NCI-H510A (cell line): ENCODE measurements around the gene CHD8.

Experiments
- DNase-seq: peaks from one replicate; lab custom pipeline; 2025; lab: John Stamatoyannopoulos, UW

The CHD8 gene

DNA sequence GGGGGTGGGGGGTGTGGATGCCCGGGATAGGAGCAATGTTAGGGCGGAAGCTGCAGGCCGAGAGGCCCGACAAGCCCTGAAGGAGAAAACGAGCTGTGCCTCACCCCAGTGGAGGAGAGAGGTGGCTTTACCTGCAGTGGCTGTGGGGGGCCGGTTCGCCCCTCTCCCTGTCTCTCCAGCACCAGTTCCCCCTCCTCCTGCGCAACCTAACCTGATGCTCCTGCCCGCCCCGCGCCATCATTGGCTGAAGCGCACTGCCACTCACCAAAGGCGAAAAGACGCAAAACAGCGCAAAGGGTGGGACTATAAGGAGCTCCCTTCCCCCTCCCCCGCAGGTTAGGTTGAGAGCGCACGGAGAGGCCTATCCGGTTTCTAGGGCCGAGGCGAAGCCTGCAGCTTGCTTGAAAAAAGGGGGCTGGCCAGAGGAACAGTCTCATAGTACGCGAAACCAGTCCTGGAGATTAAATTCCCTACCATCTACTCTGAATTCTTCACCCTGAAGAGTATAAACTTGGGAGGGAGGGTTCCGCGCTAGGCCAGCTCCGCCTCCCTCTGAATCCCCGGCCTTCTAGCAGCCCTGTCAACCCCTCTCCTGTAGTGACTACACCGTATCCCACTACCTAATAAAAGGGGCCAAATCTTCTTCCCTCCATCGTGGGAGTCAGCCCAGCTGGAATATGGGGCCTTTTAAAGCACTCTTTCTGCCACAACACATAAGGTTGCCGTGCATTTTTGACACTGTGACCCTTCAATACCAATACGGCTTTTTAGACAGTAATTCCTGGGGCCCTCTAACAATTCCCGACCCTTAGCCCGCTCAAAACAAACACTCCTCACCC, 18.6 kb downstream of the CHD8 start:
- peak; percentile 98 for DNase-seq

DNA sequence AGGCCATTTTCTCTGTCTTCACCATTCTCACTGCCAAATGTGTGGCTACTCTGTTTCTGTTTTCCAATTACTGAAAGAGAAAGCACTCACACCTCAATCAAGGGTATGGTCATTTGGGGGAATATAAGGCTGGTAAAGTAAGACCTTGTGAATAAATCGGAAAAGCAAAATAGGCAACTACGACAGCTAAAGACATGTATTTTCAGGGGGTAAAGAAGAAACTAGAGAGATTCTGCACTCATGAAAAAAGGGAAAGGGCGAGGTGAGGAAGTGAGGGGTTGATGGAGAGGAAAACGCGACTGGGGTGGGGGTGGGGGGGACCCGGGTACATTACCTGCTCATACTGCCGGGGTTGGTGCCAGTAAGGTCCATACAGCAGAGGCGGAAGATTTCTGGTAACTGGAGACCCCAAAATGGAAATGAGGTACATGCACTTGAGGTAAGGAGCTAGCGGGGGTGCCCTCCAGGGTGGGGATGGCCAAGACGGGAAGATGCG, 19.3 kb downstream of the CHD8 start:
- DNase-seq = no peak

GRCh38 chr14:21431126-21431525, 24.8 kb downstream of the CHD8 start:
- DNase-seq = no peak

GRCh38 chr14:21428930-21429329, 27.0 kb downstream of the CHD8 start:
- DNase-seq = no peak

DNA sequence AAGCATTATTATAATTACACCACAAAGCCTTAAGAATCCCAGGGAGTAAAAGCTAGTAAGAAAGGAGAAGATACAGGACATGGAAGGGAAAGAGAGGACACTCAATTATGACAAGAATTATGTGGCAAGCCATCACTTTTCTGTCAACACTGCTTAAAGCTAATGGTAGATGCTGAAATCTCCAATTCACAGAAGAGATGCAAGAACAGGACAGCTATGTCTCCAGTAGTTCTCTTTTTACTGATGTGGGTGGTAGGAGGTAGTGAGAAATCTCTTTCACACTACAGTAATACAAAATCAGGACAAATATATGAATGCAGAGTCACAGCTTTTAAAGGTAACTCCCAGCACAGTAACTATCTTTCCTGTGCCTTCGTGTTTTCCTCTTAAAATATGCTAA, 29.2 kb downstream of the CHD8 start:
- DNase-seq = no peak

DNA sequence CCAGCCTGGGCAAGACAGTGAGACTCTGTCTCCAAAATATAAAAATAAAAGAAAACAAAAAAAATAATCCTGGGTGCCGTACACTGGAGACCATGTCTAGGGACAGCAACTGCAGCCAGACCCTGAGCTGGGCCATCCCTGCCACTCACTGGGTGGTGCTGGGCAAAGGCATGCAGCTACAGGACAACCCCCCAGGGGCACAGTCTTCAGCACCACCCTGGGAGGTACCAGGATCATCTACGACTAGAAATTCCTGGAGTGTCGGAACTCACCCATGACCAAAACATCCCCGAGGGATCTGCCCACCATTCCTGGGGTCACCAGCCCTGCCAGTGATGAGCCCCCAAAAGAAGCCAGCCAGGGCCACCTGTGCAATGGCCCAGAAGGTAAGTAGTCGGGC, 36.4 kb downstream of the CHD8 start:
- DNase-seq = no peak

DNA sequence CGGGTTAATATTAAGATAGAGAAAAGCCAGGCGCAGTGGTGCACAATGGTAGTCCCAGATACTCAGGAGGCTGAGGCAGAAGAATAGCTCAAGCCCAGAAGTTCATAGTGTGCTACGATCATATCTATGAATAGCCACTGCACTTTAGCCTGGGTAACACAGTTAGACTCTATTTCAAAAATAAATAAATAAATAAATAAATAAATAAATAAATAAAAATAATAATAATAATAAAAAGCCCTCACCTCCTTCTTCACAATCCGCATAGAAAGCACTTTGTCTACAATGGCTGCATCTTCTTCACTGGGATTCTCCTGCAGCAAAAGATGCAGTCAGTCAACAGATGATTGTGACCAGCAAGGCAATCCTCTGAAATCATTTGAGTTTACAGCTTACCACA, 40.6 kb downstream of the CHD8 start:
- DNase-seq = no peak

DNA sequence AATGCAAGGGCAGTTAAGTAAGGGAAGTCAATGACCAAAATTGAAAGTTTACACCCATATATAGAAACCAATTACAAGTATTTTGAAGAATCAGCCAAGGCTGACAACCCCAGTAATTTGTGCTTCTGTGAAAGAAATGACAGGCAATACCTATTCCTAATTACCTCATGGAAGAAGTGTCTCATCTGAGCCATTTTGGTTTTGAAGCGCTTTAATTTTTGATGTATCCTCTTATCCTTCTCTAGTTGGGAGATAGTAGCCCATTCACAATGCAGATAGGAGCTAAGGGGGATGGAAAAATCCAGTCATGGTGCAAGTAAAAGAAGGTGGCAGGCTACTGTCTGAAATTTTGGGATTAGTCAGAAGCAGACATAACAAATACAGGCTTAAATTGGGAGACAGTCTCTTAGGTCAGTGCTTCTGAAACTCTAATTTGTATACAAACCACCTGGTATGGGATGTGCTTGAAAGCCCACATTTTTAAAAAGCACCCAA, 41.7 kb downstream of the CHD8 start:
- DNase-seq = no peak

- no peak for DNase-seq
Observed at GRCh38 chr14:21408147-21408546, 47.8 kb downstream of the CHD8 start.

DNA sequence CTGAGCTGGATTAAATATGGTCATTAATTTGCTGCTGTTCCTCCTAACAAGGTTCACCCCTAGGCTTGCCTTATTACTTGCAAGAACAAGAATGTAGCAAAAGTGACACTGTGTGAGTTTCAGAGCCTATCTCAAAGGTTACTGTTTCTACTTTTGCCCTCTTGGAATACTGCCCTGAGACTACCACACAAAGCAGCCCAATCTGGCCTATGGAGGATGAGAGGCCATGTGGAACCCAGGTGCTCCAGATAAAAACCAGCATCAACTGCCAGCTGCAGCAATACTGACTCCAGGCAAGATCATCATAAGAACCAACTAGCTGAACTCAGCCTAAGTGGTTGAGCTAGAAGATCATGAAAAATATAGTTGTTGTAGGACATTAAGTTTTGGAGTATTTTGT, 49.7 kb downstream of the CHD8 start:
- no peak for DNase-seq

GRCh38 chr14:21405097-21405496, 50.8 kb downstream of the CHD8 start:
- DNase-seq = no peak

GRCh38 chr14:21399311-21399870, 56.5 kb downstream of the CHD8 start:
- DNase-seq = no peak

DNA sequence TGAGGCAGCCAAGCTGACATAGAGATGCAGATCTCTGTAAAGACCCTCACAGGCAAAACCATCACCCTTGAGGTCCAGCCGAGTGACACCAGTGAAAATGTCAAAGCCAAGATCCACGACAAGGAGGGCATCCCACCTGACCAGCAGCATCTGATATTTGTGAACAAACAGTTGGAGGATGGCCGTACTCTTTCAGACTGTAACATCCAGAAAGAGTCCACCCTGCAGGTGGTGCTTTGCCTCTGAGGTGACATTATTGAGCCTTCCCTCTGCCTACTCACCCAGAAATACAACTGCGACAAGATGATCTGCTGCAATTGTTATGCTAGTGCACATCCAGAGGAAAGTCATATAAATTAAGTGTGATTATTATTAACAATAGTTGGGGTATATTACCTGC, 57.0 kb downstream of the CHD8 start:
- no peak for DNase-seq

GRCh38 chr14:21395450-21395849, 60.5 kb downstream of the CHD8 start:
- DNase-seq = no peak

DNA sequence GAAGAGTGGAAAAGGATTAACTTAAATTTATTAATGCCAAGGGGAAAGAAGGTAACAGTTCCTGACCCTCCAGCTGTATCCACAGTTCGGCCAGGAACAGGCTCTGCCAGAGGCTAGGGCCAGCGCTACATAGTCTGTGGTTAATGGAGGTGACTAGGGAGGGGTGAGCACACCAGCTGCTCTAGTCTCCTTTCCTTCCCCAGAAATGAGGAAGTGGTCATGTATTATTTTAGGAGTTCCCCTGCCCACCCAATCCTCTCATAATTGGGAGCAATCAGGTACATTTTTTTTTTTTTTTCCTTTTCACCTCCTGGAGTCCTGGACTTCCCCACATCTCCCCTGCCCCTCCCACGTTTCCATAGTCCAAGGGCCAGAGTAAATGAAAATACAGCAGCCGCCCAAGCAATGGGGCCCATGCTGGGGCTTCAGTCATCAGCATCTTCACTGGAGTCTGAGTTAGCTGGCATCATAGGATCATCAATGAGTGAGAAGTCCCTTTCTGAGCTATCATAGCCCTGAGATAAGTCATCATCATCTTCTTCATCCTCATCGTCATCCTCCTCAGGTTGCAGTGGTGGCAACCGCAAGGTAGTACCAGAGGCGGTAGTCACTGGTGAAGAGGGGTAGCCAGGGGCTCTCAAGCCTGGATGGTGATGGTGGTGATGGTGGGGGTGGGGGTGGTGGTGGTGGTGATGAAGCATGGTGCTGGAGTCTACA, 70.6 kb downstream of the CHD8 start:
- DNase-seq = no peak

GRCh38 chr14:21384494-21384851, 71.5 kb downstream of the CHD8 start:
- DNase-seq = no peak

- peak; percentile 96 for DNase-seq
Observed at GRCh38 chr14:21383848-21384493, 72.0 kb downstream of the CHD8 start, which contains the start of gene SUPT16H. Gene SUPT16H, minus strand, starts transcription at chr14:21384019. Its CDS starts 92 bp downstream, at chr14:21383927.

DNA sequence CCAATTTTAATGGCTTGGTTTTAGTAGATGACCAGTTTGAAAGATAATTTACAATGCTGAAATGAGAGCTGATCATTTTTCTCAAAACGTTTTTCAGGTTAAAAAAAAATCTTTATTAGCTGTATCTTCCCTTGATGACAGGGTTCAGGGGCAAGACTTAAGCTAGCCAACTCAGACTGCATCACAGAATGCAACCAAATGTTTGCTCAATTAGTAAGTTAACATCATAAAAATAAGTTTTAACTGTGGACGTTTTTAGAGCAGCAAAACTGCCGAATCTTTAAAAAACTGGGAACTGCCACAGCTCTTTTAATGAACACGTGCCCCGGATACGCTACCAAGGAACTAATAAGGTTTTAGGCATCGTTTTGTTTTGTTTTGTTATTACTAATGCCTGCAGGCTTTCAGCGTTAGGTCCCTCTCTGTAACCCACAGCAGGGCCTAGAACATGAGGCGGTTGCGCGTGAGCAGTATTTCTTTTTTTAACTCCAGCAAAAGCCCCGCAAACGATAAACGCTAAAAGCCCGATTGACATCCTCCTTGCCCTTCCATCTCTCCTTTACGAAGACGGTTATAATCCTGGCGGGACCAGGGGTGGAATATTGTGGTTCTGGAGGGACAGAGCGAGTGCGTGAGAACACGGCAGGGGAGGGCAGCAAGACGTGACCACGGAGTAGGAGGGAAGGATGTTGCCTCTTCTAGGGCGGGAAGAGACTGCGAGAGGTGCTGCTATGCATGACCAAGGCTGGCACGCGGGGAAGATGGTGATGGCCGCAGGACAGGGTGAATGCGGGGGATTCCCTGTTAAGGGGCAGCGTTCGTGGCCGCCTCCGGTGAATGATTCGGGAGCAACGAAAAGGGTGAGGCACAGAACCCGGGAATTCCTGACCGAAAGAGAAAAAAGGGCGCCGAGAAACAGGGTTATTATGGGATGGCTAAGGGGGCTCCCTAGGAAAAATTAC, 72.8 kb downstream of the CHD8 start:
- DNase-seq = peak; percentile 29

GRCh38 chr14:21382095-21382494, 73.8 kb downstream of the CHD8 start:
- DNase-seq = no peak

DNA sequence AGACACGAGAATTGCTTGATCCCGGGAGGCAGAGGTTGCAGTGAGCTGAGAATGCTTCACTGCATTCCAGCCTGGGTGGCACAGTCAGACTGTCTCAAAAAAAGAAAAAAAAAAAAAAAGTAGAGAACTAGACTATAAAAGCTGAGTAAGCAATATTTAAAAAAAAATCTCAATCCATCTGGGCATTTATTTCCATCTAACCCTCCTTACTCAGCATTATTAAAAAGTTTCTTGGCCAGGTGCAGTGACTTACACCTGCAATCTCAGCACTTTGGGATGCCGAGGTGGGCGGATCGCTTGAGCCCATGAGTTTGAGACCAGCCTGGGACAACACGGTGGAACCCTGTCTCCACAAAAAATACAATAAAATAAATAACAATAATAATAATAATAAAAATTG, 76.6 kb downstream of the CHD8 start:
- no peak for DNase-seq

DNA sequence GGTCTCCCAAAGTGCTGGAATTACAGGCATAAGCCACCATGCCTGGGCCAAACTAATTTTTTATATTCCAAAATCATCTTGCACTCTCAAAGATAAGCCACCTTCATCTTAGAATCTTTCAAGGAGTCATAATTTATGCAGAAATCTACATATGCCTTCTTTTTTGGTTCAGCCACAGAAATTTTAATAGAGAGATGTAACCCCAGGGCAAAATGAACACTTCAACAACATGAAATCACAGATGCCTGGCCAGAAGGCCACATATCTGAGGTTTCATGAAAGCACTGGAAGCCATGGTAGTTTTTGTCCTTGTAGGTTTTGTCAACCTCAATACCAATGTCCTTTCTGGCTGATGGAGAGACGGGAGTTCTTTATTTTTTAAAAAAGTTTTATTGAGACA, 81.9 kb downstream of the CHD8 start:
- no peak for DNase-seq
